ENCODE results near the gene SHROOM3.
A peak's percentile ranks its signal among the peaks of the same experiment; 100 is the strongest.

Gene SHROOM3

GRCh38 chr4:76498550-76498949 lies 63.5 kb downstream of the SHROOM3 start:
- DNase-seq, result no peak

GRCh38 chr4:76499461-76499860 lies 64.4 kb downstream of the SHROOM3 start:
- DNase-seq, result no peak

- no peak for DNase-seq
Measured at GRCh38 chr4:76502886-76503285, 67.9 kb downstream of the SHROOM3 start.

- DNase-seq, result peak in 1 of 5 donors; percentile 21
Measured at GRCh38 chr4:76504613-76505465, 69.8 kb downstream of the SHROOM3 start.

GRCh38 chr4:76511947-76512346 lies 76.9 kb downstream of the SHROOM3 start:
- no peak for DNase-seq

- no peak for DNase-seq
Measured at GRCh38 chr4:76513482-76513881, 78.5 kb downstream of the SHROOM3 start.

GRCh38 chr4:76514087-76514486 lies 79.1 kb downstream of the SHROOM3 start:
- DNase-seq, result no peak

- DNase-seq, result no peak
Measured at GRCh38 chr4:76515975-76516843, 81.2 kb downstream of the SHROOM3 start.

GRCh38 chr4:76518241-76518640 lies 83.2 kb downstream of the SHROOM3 start:
- no peak for DNase-seq

GRCh38 chr4:76523593-76523992 lies 88.6 kb downstream of the SHROOM3 start:
- no peak for DNase-seq

GRCh38 chr4:76525751-76526150 lies 90.7 kb downstream of the SHROOM3 start:
- DNase-seq, result no peak

GRCh38 chr4:76526585-76526990 lies 91.6 kb downstream of the SHROOM3 start:
- no peak for DNase-seq

GRCh38 chr4:76527666-76528065 lies 92.6 kb downstream of the SHROOM3 start:
- no peak for DNase-seq

- no peak for DNase-seq
Measured at GRCh38 chr4:76531597-76531996, 96.6 kb downstream of the SHROOM3 start.

GRCh38 chr4:76532805-76533204 lies 97.8 kb downstream of the SHROOM3 start:
- DNase-seq, result no peak

- no peak for DNase-seq
Measured at GRCh38 chr4:76533314-76533713, 98.3 kb downstream of the SHROOM3 start.

- no peak for DNase-seq
Measured at GRCh38 chr4:76535603-76536372, 100.8 kb downstream of the SHROOM3 start.

GRCh38 chr4:76536373-76536689 lies 101.3 kb downstream of the SHROOM3 start:
- no peak for DNase-seq

- DNase-seq, result no peak
Measured at GRCh38 chr4:76538296-76538695, 103.3 kb downstream of the SHROOM3 start.

GRCh38 chr4:76539979-76540378 lies 105.0 kb downstream of the SHROOM3 start:
- no peak for DNase-seq

- no peak for DNase-seq
Measured at GRCh38 chr4:76540486-76540885, 105.5 kb downstream of the SHROOM3 start.

- no peak for DNase-seq
Measured at GRCh38 chr4:76543378-76543777, 108.3 kb downstream of the SHROOM3 start.

- DNase-seq, result no peak
Measured at GRCh38 chr4:76544725-76545124, 109.7 kb downstream of the SHROOM3 start.
